ENCODE measurements around the gene KIF3C.
"Not testable (repeated sequence)": the region's sequence is repeated elsewhere in the genome, so short reads cannot be mapped to it uniquely, and the experiment has no call there.

DNA sequence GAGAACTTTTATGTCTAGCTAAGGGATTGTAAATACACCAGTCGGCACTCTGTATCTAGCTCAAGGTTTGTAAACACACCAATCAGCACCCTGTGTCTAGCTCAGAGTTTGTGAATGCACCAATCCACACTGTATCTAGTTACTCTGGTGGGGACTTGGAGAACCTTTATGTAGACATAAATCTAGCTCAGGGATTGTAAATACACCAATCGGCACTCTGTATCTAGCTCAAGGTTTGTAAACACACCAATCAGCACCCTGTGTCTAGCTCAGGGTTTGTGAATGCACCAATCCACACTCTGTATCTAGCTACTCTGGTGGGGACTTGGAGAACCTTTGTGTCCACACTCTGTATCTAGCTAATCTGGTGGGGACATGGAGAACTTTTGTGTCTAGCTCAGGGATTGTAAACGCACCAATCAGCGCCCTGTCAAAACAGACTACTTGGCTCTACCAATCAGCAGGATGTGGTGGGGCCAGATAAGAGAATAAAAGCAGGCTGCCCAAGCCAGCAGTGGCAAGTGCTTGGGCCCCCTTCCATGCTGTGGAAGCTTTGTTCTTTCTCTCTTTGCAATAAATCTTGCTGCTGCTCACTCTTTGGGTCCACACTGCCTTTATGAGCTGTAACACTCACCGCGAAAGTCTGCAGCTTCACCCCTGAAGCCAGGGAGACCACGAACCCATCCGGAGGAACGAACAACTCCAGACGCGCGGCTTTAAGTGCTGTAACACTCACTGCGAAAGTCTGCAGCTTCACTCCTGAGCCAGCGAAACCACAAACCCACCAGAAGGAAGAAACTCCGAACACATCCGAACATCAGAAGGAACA is 66.1 kb downstream of the KIF3C start:
- TF ChIP-seq, protein P1, sequence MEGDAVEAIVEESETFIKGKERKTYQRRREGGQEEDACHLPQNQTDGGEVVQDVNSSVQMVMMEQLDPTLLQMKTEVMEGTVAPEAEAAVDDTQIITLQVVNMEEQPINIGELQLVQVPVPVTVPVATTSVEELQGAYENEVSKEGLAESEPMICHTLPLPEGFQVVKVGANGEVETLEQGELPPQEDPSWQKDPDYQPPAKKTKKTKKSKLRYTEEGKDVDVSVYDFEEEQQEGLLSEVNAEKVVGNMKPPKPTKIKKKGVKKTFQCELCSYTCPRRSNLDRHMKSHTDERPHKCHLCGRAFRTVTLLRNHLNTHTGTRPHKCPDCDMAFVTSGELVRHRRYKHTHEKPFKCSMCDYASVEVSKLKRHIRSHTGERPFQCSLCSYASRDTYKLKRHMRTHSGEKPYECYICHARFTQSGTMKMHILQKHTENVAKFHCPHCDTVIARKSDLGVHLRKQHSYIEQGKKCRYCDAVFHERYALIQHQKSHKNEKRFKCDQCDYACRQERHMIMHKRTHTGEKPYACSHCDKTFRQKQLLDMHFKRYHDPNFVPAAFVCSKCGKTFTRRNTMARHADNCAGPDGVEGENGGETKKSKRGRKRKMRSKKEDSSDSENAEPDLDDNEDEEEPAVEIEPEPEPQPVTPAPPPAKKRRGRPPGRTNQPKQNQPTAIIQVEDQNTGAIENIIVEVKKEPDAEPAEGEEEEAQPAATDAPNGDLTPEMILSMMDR (conservative IDR thresholded peaks at IDR 0.05; ENCODE audit: low read depth, low read length), result not testable (repeated sequence)
- not testable (repeated sequence) for TF ChIP-seq EZH2 (IDR thresholded peaks at IDR 0.05; ENCODE audit: low read length, unreplicated experiment); EZH2phosphoT487 (IDR thresholded peaks at IDR 0.05; ENCODE audit: borderline replicate concordance, low read length)

Data from PC-3 (cell line).